Measurements from ENCODE around the gene DTNBP1.

The DTNBP1 gene

DNA sequence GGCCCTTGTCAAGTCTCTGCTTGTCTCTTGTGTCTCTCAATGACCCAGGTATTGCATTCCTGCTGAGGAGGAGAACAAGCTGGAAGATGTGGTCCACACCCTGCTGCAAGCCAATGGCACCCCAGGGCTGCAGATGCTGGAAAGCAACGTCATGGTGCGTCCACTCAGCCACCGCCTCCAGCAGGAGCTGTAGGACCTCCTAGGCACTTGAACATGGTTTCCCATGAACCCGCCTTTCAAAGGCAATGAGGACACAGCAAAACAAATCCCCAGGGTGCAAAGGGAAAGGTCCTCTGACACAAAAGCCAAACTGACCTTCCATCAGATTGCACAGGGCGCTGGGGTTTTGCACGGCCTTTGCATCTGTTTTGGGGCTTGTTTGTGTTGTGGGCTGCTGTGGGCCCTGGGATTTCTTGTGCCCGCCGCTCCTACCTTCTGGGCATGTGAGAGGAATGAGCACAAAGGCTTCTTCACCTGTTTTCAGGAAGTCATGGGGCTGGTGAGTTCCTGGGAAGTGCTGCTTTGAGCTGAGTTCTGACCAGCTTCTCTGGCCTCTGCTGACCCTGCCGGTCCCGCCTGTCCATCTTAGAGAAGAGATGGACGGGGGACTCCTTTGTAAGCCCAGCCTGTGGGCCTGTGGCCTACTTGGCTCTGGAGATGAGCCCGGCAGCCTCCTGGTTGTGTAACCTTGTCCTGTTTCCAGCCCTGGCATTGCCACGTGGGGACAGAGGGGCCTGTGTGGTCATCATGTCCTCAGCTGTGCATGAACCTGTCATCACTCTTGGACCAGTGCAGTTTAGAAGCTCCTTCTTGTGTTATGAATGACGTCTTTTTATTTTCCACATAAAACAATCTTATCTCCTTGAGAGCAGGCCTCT is 151.3 kb downstream of the DTNBP1 start:
- no peak for DNase-seq

DNA sequence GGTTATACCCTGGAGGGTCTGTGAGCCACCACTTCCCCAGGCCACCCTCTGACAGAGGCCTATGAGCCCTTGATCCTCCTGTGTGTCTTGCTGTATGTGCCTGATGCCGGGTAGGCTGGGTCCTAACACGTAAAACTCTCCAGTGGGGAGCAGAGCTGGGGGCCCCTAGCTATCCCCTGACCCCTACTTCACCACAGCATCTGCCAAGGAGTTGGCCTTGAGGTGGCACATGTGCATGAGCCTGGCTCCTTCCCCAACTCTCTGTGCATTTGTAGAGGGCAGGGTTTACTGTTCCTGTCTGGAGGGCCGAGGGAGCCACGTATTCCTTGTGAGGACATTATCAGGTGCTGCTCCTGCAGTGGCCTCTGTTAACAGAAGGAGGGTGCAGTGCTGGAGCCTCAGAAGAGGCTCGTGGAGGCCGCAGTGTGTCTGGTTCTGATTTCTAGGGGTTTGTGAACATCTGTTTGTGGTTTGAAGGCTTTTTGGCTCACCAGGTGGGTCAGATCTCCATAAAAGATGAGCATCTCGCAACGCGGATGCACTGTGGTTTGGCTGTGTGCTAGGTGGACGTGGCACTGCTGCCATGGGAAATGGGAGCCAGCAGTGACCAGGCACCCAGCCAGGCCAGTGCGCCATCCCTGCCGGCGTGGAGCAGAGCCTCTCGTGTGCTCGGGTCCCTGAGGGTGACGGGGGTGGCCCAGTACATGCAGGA is 152.1 kb downstream of the DTNBP1 start:
- DNase-seq, result no peak

DNA sequence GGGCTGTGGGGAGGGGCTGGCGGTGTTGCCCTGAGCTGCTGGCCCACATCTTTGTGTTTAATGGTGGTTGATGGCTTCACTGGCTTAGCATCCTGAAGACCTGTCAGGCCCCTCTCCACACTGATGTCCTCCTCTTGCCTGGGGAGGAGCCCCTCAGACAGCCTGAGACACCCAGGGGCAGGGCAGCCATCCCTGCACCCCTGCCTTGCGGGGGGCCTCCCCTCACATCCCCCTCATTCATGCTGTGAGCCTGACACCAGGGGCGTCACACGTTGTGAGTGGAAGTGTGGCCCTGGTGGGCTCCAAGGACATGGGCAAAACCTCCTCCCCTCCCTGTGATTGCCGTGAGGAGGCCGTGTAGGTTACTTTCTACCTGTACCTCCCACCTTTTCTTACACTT is 152.7 kb downstream of the DTNBP1 start:
- DNase-seq, result no peak

DNA sequence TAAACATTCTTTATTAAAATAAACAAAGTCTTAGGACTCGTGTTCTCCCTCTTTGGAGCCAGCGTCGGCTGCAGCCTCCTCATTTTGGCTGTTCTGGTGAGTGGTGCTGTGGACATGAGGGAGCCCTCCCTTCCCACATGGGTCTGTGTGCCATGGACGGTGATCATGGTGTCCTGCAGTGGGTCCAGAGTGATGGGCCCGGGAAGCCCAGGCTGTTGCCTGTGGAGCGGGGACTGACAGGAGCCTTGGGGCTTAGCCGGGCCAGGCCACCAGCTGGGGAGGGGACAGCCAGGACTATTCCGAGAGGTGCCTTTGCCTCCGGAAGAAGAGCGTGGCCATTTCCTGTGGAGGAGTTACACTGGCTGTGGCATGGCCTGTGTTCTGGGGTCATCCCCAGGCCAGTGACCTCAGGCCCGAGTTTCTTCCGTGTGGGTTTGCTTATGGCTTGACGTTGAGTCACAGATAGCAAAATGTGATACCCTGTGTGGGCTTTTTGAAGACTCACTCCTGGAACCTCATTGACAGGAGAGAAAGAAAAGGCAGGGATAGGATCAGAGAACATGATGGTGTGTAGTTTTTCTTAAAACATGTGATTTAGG is 153.4 kb downstream of the DTNBP1 start:
- DNase-seq, result no peak

DNA sequence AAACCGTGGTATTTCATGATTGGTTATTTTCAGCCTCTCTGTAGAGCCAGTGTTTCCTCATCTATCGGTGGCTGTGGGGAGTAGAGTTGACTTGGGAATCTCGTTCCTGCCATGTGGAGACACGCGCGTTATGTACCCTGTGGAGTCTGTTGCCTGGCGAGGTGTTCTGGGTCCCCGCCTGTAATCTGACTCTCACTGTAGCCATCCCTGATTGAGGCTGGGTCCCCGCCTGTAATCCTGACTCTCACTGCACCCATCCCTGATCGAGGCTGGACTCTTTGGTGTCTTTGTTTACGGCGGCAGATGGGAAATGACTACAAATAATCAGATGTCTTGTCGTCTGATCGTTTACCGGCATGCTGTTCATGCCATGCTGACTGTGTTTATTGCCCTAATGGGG is 153.9 kb downstream of the DTNBP1 start:
- DNase-seq, result no peak

DNA sequence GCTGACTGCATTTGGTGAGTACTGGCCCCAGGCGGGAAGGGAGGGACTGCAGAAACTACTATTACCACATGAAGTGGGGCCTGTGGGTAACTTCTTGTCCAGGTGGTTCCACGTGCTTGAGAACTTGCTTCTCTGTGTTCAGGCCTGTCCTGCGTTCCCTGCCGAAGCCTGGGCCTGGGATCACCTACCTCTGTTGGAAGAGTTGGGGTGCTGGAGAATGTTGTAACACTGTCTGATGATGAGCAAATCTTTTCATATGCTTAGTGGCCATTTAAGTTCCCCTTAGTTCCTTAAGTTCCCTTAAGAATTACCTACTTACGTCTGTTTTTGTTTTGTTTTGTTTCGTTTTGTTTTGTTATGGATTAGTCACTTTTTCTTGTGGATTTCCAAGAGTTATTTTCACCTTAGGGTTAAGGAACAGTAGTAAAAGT is 154.4 kb downstream of the DTNBP1 start:
- DNase-seq, result no peak

DNA sequence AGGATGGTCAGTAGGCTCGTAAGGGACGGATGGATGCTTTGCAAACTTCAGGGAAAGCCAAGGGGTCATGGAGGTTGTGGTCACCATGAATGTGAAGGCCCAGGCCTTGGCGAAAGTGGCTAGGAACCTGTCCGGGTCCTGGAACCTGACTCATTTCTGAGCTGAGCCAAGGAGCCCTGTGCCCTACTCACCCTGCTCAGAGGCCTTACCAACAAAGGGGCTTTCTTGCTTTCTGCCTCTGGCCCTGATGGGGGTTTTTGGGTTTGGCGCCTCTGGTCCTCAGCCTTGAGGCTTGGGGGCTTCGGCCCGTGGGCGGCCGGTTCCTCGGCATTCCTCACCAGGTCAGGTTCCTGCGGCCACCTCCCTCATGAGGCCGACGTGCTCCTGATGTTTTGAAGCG is 155.1 kb downstream of the DTNBP1 start:
- no peak for DNase-seq

DNA sequence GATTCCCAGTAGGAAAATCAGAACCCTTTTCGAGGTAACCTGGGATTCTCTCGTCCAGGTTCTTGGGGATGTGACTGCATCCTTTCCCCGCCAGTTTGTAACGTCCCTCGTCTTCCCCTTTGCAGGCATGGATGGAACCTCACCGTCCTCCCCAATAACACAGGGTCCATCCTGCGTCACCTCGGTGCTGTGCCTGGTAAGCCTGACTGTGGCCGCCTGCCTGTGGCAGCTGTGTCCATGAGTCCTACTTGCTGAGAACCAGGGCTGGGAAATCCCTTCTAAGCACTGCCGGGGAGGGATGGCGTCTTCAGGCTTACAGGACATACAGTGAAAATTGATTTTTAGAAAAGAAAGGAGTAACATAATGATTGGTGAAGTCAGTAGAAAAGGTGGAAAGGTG is 155.6 kb downstream of the DTNBP1 start:
- DNase-seq, result no peak

DNA sequence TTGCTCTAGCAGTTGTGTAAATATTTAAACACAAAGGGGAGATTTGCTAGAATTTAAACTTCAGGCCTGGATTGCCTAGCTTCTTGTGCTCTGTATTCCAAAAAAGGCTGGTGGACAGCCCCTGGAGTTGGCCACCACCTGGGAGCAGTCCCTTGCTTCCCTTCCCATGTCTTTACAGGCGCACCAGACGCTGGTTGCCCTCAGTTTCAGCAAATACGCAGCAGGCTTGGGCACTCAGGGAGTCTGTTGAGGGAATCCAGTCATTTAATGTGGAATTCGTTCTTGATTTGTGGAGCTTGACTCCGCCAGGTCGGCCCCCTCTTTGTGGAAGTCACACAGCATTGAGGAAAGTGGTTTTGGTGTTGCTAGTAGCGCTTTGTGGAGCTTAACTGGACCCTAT is 156.8 kb downstream of the DTNBP1 start:
- DNase-seq, result no peak

DNA sequence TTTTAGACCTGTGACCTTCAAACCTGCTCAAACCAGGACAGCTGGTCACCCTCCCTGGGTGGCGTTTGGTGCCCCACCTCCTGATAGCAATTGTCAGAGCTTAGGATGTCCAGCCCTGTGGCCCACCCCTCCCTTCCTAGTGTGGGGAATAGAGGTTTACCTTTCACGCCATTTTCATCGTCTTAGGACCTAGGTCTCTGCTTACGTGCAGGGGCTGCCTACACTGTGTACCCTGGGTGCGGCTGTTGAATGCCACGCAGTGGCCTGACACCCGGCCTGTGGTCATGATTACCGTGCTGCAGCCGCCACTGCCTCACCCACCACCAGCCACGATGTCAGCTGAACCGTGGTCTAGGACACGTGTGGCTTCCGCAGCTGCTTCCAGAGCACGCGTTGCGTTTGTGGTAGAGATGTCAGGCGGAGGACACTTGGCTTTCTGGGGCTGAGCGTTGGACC is 157.3 kb downstream of the DTNBP1 start:
- no peak for DNase-seq

DNA sequence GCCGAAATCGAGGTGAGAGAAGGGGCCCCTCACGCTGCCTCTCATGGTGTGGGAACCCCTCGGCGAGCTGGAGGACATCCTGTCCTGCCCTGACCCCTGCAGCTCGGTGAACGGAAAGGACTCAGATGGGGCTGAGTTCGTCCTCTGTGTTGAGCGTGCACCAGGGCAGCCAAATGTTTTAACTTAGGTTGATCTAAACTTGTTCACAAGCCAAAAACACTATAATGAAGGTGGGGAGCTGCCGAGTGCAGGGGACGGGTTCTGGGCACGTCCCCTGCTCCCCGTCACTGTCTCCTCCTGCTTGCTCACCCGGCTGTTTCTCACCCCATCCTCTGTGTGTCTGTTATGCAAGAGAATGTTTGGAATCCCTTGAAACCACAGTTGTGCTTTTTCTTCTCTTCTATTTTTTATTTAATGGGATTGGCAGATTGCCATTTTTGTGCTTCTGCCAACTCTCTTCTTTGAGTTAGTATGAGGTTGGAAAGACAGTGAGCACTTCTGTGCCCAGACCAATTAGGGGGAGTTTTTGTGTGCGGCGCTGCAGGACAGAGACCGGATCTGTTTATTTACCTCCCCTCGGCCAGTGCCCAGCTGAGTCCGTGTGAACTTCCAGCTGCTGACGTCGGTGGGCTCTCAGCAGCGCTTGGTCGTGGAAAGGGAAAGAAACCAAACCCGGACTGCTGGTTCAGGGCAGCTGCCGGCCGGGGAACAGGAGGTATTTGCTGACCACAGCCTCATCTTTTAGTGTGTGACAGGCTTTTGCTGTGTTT is 158.1 kb downstream of the DTNBP1 start:
- peak; percentile 94 for DNase-seq

DNA sequence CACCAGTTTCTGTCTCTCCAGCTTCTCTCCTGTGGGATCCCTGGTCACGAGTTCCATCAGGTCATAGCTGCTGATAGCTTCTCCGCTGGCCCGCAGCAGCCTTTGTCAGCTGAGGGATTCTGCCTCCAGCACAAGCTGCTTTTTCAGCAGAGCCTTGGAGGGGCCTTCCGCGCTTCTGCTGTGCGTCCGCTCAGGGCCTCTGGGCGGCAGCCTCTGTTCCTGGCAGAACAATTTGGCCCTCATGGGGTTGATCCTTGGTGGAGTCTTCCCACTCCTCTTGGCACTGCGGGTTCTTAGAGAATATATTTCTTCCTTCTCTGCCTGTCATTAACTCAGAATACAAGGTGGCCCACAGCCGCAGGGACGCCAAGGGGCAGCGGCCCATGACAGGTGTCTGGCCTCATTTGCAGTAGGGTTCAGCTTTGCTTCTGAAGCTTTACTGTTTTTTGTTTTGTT is 158.8 kb downstream of the DTNBP1 start:
- DNase-seq, result no peak

DNA sequence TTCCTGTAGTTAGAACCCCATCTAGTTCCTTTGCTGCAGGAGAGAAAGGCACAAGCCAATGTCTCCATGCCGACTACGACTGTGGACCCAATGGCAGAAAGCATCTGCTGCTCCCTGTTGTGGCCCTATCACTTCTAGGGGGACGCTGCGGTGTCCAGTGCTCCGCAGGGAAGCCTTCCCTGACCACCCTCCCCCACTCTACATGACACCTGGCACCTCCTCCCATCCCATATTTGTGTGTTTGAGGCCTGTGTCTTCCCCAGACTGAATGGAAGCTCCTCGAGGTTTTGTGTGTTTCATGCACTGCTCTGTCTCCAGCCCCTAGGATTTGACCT is 159.5 kb downstream of the DTNBP1 start:
- DNase-seq, result no peak

DNA sequence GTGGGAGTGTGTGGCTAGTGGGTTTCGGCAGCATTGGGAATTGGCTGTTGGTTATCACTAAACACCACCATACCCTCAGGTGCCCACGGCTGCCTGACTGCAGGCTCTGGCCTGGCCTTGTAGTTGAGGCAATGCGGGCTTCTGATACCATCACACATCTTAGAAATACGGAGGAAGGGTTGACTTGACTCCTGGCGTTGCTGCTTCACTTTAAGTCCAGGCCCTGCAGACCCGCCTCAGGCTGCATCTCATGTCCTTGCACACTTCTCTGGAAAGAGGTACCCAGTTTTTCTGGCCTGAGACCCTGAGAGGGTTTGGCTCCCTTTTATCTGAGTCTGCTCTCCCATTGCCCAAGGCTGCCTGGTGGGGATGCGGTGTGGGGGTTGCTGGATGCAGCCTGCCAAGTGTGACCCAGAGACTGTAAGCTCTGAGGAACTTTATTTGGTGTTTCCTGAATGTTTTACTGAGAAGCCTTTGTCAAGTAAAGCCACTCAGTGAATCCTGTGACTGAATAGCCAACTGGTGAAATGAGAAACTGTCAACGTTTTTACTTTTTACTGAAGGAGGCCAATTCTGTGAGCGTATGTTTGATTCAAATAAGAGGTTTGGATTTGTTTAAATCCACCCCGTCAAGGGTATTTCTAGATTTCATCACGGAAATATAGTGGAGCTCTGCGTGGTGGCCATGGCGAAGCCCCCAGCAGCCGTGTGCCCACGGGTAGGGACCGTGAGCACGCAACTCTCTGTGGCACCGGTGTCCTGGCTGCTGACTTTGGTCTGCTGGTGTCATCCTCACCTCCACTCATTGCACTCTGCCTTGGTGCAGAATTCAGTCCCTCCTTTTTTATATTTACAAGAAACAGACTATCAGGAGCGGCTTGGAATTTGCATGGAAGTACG is 160.1 kb downstream of the DTNBP1 start:
- no peak for DNase-seq

DNA sequence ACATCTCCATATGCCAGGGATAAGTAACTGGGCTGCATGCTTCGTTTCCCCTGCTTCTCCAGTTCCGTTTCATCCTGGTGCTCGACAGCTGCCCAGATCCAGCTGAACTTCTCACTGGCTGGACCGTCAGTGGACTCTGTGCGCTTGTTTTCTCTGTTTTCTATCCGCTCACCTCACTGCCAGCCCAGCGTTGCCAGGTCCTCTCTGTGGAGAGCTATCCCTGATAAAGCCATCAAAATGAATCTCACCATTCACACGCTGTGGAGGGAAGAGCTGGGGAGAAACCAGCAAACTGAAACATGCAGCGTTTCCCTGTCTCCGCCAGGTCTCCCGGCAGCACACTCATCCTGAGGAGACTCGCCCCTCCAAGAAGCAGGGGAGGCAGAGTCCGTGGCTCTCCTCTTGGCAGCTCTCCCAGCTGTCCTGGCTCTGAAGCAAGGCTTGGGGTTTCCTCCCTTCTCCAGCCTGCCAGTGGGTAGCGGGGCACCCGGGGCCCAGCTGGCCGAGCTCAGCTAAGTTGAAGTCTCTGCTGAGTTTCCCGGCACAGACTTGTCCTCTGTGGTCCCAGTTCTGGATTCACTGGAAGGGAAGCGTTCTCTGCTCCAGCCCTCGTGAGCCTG is 160.9 kb downstream of the DTNBP1 start:
- peak; percentile 79 for DNase-seq

DNA sequence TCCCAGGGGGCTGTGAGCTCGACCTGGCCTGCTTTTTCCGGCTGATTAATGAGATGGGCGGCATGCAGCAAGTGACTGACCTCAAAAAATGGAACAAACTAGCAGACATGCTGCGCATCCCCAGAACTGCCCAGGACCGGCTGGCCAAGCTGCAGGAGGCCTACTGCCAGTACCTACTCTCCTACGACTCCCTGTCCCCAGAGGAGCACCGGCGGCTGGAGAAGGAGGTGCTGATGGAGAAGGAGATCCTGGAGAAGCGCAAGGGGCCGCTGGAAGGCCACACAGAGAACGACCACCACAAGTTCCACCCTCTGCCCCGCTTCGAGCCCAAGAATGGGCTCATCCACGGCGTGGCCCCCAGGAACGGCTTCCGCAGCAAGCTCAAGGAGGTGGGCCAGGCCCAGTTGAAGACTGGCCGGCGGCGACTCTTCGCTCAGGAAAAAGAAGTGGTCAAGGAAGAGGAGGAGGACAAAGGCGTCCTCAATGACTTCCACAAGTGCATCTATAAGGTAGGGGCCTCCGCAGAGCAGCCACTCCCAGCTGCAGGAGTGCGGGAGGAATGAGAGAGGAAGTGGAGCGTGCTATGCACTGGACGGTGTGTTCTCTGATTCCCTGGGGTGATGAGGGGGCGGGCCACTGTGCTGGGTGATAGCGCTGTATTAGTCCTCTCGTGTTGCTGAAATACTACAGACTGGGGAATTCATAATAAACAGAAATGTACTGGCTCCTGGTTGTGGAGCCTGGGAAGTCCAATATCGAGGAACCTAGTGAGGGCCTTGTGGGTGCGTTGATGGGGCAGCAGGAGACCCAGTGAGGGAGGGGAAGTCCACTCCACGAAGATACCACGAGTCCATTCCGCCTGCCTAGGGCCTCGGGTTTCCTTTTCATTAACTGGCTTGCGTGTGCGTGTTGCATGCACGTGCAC is 161.7 kb downstream of the DTNBP1 start:
- no peak for DNase-seq

DNA sequence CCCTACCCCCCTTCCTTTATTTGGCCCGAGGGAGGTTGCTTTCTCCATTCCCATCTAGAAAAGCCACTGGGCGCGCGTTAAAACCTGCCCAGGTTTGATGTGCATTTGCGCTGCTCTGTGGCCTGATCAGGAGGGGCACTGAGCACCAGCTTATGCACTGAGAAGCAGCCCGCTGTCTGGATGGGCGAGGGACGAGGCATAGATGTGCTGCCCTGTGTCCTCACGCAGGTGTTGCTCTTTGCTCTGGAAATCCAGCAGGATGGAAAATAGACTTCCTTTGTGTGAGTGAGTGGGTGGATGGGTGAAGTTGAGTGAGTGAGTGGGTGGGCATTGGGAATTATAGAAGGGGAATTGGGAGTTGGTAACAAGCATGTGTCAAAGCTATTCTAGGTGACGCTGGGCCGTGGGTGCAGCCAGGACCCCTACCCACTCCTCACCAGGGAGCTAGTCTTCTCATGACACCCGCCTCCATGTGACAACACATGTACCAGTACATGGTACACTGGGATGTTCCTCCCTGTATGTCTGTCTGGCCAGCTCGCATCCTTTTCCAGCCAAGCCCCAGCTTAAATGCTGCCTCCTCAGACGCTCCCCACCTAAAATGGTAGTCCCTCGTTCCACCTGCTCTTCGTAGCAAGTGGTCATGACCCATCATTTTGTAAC is 162.6 kb downstream of the DTNBP1 start:
- DNase-seq, result no peak

DNA sequence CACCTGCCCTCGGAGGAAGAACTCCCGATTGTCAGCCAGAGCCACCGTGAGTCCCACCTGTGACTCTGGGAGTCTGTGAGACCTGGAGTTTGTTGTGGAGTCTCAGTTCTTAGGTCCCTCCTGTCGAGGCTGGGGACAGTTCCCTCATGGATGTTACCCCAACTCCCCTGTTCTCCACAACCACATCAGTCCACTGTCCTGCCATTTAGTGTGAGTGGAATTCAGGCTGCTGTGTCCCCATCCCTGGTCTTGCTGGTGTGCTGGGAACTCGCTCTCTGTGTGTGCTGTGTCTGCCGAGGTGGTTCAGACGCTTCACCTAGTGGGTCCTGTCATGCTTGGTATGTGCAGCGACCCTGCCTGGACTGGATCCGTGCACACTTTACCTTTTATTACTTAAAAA is 163.2 kb downstream of the DTNBP1 start:
- no peak for DNase-seq

DNA sequence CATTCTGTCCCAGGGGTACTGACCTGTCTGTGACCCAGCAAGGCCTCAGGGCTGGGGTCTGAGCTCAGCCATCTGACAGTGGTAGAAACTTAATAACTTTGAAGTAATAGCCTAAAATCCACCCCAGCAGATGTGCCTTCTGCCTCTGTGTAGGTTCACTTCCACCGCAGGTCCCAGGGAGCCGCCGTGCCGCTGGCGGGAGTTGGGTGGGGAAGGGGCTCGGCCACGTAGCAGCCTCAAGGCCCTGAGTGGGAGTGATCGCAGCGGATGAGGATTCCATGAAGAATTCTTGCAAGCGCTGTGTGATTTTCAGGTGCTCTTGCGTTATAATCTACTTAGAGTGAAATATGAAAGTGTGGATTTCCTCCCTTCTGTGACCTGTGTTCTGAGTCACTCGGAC is 163.7 kb downstream of the DTNBP1 start:
- no peak for DNase-seq

DNA sequence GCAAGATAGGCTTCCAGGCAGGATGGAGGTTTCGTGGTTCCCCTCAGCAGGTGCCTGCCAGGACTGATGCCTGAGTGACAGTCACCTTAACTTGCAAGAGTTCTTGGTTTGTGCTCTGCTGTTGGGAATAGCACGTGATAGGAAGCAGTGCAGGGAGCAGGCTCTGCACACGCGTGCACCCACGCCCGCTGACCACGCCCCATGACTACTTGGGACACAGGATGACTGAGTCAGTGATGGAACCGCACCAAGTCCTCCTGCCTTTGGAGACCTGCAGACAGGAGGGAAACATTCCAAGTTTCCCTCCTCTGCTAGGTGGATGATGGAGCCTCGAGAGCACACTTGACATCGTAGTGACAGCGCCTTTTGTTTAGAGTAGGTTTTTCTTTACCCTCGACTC is 164.2 kb downstream of the DTNBP1 start:
- DNase-seq, result no peak
